HG03108 (cell line): ENCODE measurements around the gene CUX1.
"Not testable (repeated sequence)": the region's sequence is repeated elsewhere in the genome, so short reads cannot be mapped to it uniquely, and the experiment has no call there.

Source experiments
- ATAC-seq: cut with Tn5 transposase; IDR thresholded peaks from one replicate; pipeline ENCODE4 v1.9.1; 2021; ENCODE audit warnings: moderate library complexity; ENCODE audit not compliant: unreplicated experiment

The CUX1 gene

GRCh38 chr7:101912716-101913110 is 95.3 kb downstream of the CUX1 start:
- no peak for ATAC-seq

GRCh38 chr7:101913247-101913721 is 95.9 kb downstream of the CUX1 start:
- no peak for ATAC-seq

GRCh38 chr7:101913851-101914250 is 96.4 kb downstream of the CUX1 start:
- ATAC-seq = no peak

- ATAC-seq = no peak
These were observed 97.6 kb downstream of the CUX1 start for GRCh38 chr7:101915000-101915399.

GRCh38 chr7:101916041-101916800 is 98.8 kb downstream of the CUX1 start:
- ATAC-seq = no peak

GRCh38 chr7:101916876-101917275 is 99.5 kb downstream of the CUX1 start:
- ATAC-seq = no peak

- ATAC-seq = no peak
These were observed 100.1 kb downstream of the CUX1 start for GRCh38 chr7:101917566-101917965.

GRCh38 chr7:101918426-101918825 is 101.0 kb downstream of the CUX1 start:
- ATAC-seq = no peak

- no peak for ATAC-seq
These were observed 102.1 kb downstream of the CUX1 start for GRCh38 chr7:101919363-101920115.

GRCh38 chr7:101921061-101921460 is 103.6 kb downstream of the CUX1 start:
- no peak for ATAC-seq

GRCh38 chr7:101921546-101922489 is 104.4 kb downstream of the CUX1 start:
- ATAC-seq = not testable (repeated sequence)

GRCh38 chr7:101922631-101923601 is 105.5 kb downstream of the CUX1 start:
- ATAC-seq = no peak

- no peak for ATAC-seq
These were observed 106.2 kb downstream of the CUX1 start for GRCh38 chr7:101923602-101923985.

GRCh38 chr7:101924171-101924570 is 106.7 kb downstream of the CUX1 start:
- ATAC-seq = no peak

- ATAC-seq = no peak
These were observed 108.8 kb downstream of the CUX1 start for GRCh38 chr7:101926265-101926664.

GRCh38 chr7:101927389-101927788 is 110.0 kb downstream of the CUX1 start:
- ATAC-seq = no peak

- ATAC-seq = no peak
These were observed 110.4 kb downstream of the CUX1 start for GRCh38 chr7:101927802-101928201.

GRCh38 chr7:101929256-101929655 is 111.8 kb downstream of the CUX1 start:
- no peak for ATAC-seq

GRCh38 chr7:101929911-101930310 is 112.5 kb downstream of the CUX1 start:
- not testable (repeated sequence) for ATAC-seq

GRCh38 chr7:101932083-101932482 is 114.7 kb downstream of the CUX1 start:
- ATAC-seq = no peak
